ENCODE results near the gene C2CD4A. TPM values are rescaled to one million over a fixed set of nuclear protein-coding genes. Genes with fewer than 3 reads are reported as not detected.

C2CD4A gene
- total and polyA plus RNA-seq, 10 of the 15 experiments (the other 5 are each of a cell fraction or from before 2014, with no cell fraction given): not detected

DNA sequence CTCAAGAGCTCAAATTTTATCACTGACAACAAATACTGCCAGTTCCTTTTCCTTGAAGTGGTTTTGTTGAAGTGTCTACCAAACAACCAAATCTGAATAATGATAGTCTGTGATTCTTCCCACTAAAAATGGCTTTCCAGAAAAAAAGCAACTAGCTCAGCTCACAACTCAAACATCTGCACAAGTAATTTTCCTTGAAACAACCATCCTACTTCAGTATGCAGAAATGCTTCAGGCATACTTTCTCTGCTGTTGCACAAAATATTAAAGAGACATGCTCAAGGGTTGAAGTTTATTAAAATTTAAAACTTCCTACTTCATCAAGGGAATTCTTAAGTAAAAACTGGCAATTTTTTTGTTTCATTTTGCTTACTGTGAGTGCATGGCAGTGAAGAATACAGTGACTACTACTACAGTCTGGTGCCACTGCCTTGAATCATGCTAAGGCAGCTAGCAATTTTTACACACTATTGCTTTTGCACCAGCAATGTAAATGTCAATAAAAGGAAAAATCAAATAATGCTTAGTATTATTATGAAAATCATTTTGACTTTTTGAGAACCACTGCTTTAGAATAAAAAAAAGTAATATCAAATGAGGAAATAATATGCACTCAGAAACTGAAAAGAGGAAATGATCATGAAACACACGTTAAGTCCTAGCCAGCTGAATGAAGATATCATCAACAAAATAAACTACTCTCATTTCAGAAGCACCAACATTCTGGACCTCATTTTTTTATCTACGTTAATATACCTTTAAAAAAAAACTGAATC lies 40.1 kb upstream of the C2CD4A start:
- Histone ChIP-seq H3K79me2 (ENCODE audit: control insufficient read depth, insufficient read depth, low read length) (no peaks in the 10 kb centered on the region; the same call in 1 of the 2 replicates), H4K20me1 (ENCODE audit: control insufficient read depth, insufficient read depth) (no peaks in the 10 kb centered on the region), H3K9me3 (replicated peaks; ENCODE audit: control insufficient read depth, insufficient read depth, low read length) (no peaks in the 10 kb centered on the region), H3K27ac (ENCODE audit: control insufficient read depth, insufficient read depth) (peak overlapping the region; percentile 54; the same call in 1 of the 2 replicates), H3K36me3 (ENCODE audit: control insufficient read depth in 2 of 2, insufficient read depth in 2 of 2, low read length in 1 of 2) (peaks cover 0 to 6% of the 10 kb centered on the region in 2 experiments; a peak in 1 of 4 replicates), H2AFZ (ENCODE audit: control insufficient read depth, low read depth, low read length) (no peak overlapping the region), H3K4me1 (ENCODE audit: control insufficient read depth, insufficient read depth, low read length) (peaks cover 21% of the 10 kb centered on the region; the same call in 1 of the 2 replicates), H3K9ac (ENCODE audit: control insufficient read depth, insufficient read depth, low read length) (no peak overlapping the region), H3K4me2 (ENCODE audit: control insufficient read depth, insufficient read depth) (peak overlapping the region; percentile 45; the same call in 1 of the 2 replicates), H3K4me3 (no peak overlapping the region), H3K27me3 (replicated peaks in 1 of 2; ENCODE audit: control insufficient read depth in 2 of 2, insufficient read depth in 2 of 2, low read length in 1 of 2) (no peaks in the 10 kb centered on the region)
- 2% methylated on average over 2 of the region's 2 CpGs for whole genome bisulfite sequencing (ENCODE audit: insufficient coverage, insufficient replicate concordance, low lambda C conversion rate, missing lambda C conversion rate)
- ATAC-seq (peak; percentile 94), FAIRE-seq (peak; percentile 38), DNase-seq (ENCODE audit: low read depth, low spot score) (no peak)
- ChIA-PET CTCF (interaction anchor here (0.7 to 2.0 kb wide), 8 partner anchors 9 to 85 kb away, joined by 3 to 13 read pairs (median 3); partner anchors contain the start of gene VPS13C), POLR2A (interaction anchor here (0.6 to 1.3 kb wide), 3 partner anchors 32 to 40 kb away, joined by 4 read pairs; partner anchors contain the start of gene C2CD4A), SMC1A (ENCODE audit: uncharacterized antibody, unreplicated experiment) (interaction anchor here (0.7 to 3.4 kb wide), 10 partner anchors 11 to 97 kb away, joined by 3 to 20 read pairs (median 4); partner anchors contain the start of gene VPS13C), RAD21 (ENCODE audit: unreplicated experiment) (interaction anchor here (1.5 to 3.3 kb wide), 2 partner anchors 9 to 33 kb away, joined by 3 to 14 read pairs; partner anchors contain the start of gene VPS13C)
- intact Hi-C loops (cut with micrococcal nuclease; ENCODE audit: unreplicated experiment): no loop called here
- no TSS peak for BruUV-seq (replicated peaks)
- in situ Hi-C loops (cut with MboI): no loop called here
- TF ChIP-seq MYC (IDR thresholded peaks at IDR 0.05; ENCODE audit: insufficient read depth, insufficient read length, insufficient replicate concordance, low read length, severe bottlenecking) (no peak), ZNF622 (IDR thresholded peaks at IDR 0.05) (no peak), SUPT20H (IDR thresholded peaks at IDR 0.05; ENCODE audit: borderline replicate concordance, control insufficient read depth, low read depth, low read length) (no peak)
- TF ChIP-seq, protein P1, sequence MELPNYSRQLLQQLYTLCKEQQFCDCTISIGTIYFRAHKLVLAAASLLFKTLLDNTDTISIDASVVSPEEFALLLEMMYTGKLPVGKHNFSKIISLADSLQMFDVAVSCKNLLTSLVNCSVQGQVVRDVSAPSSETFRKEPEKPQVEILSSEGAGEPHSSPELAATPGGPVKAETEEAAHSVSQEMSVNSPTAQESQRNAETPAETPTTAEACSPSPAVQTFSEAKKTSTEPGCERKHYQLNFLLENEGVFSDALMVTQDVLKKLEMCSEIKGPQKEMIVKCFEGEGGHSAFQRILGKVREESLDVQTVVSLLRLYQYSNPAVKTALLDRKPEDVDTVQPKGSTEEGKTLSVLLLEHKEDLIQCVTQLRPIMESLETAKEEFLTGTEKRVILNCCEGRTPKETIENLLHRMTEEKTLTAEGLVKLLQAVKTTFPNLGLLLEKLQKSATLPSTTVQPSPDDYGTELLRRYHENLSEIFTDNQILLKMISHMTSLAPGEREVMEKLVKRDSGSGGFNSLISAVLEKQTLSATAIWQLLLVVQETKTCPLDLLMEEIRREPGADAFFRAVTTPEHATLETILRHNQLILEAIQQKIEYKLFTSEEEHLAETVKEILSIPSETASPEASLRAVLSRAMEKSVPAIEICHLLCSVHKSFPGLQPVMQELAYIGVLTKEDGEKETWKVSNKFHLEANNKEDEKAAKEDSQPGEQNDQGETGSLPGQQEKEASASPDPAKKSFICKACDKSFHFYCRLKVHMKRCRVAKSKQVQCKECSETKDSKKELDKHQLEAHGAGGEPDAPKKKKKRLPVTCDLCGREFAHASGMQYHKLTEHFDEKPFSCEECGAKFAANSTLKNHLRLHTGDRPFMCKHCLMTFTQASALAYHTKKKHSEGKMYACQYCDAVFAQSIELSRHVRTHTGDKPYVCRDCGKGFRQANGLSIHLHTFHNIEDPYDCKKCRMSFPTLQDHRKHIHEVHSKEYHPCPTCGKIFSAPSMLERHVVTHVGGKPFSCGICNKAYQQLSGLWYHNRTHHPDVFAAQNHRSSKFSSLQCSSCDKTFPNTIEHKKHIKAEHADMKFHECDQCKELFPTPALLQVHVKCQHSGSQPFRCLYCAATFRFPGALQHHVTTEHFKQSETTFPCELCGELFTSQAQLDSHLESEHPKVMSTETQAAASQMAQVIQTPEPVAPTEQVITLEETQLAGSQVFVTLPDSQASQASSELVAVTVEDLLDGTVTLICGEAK (IDR thresholded peaks at IDR 0.05; ENCODE audit: borderline replicate concordance): no peak
- TF ChIP-seq, protein P2, sequence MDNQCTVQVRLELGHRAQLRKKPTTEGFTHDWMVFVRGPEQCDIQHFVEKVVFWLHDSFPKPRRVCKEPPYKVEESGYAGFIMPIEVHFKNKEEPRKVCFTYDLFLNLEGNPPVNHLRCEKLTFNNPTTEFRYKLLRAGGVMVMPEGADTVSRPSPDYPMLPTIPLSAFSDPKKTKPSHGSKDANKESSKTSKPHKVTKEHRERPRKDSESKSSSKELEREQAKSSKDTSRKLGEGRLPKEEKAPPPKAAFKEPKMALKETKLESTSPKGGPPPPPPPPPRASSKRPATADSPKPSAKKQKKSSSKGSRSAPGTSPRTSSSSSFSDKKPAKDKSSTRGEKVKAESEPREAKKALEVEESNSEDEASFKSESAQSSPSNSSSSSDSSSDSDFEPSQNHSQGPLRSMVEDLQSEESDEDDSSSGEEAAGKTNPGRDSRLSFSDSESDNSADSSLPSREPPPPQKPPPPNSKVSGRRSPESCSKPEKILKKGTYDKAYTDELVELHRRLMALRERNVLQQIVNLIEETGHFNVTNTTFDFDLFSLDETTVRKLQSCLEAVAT (IDR thresholded peaks at IDR 0.05): peak; percentile 99
- TF ChIP-seq, protein P3, sequence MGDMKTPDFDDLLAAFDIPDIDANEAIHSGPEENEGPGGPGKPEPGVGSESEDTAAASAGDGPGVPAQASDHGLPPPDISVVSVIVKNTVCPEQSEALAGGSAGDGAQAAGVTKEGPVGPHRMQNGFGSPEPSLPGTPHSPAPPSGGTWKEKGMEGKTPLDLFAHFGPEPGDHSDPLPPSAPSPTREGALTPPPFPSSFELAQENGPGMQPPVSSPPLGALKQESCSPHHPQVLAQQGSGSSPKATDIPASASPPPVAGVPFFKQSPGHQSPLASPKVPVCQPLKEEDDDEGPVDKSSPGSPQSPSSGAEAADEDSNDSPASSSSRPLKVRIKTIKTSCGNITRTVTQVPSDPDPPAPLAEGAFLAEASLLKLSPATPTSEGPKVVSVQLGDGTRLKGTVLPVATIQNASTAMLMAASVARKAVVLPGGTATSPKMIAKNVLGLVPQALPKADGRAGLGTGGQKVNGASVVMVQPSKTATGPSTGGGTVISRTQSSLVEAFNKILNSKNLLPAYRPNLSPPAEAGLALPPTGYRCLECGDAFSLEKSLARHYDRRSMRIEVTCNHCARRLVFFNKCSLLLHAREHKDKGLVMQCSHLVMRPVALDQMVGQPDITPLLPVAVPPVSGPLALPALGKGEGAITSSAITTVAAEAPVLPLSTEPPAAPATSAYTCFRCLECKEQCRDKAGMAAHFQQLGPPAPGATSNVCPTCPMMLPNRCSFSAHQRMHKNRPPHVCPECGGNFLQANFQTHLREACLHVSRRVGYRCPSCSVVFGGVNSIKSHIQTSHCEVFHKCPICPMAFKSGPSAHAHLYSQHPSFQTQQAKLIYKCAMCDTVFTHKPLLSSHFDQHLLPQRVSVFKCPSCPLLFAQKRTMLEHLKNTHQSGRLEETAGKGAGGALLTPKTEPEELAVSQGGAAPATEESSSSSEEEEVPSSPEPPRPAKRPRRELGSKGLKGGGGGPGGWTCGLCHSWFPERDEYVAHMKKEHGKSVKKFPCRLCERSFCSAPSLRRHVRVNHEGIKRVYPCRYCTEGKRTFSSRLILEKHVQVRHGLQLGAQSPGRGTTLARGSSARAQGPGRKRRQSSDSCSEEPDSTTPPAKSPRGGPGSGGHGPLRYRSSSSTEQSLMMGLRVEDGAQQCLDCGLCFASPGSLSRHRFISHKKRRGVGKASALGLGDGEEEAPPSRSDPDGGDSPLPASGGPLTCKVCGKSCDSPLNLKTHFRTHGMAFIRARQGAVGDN (IDR thresholded peaks at IDR 0.05): no peak
- TF ChIP-seq, protein P4, sequence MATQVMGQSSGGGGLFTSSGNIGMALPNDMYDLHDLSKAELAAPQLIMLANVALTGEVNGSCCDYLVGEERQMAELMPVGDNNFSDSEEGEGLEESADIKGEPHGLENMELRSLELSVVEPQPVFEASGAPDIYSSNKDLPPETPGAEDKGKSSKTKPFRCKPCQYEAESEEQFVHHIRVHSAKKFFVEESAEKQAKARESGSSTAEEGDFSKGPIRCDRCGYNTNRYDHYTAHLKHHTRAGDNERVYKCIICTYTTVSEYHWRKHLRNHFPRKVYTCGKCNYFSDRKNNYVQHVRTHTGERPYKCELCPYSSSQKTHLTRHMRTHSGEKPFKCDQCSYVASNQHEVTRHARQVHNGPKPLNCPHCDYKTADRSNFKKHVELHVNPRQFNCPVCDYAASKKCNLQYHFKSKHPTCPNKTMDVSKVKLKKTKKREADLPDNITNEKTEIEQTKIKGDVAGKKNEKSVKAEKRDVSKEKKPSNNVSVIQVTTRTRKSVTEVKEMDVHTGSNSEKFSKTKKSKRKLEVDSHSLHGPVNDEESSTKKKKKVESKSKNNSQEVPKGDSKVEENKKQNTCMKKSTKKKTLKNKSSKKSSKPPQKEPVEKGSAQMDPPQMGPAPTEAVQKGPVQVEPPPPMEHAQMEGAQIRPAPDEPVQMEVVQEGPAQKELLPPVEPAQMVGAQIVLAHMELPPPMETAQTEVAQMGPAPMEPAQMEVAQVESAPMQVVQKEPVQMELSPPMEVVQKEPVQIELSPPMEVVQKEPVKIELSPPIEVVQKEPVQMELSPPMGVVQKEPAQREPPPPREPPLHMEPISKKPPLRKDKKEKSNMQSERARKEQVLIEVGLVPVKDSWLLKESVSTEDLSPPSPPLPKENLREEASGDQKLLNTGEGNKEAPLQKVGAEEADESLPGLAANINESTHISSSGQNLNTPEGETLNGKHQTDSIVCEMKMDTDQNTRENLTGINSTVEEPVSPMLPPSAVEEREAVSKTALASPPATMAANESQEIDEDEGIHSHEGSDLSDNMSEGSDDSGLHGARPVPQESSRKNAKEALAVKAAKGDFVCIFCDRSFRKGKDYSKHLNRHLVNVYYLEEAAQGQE (IDR thresholded peaks at IDR 0.05; ENCODE audit: low read depth, low read length): no peak

All from GM12878 (cell line).